T47D (cell line): ENCODE measurements around the gene NLGN3.
"Not testable (repeated sequence)": the region's sequence is repeated elsewhere in the genome, so short reads cannot be mapped to it uniquely, and the experiment has no call there.

Experiments
- DNase-seq, 2 experiments: peaks; one replicate each; pipeline versions ENCODE4 v3.0.0 to v3.0.0-alpha.2; 2011 to 2012; ENCODE audit warnings: low read depth in 1 of 2, low spot score in 1 of 2
- JUND ChIP-seq: IDR thresholded peaks from 2 replicates; pipeline ENCODE4 v1.6.1; 2012; ENCODE audit warnings: low read depth
- in situ Hi-C: cut with HindIII; loops from 2 replicates; pipeline ENCODE4 v1.10.0; 2016; ENCODE audit warnings: low sequenced_read_pairs, low pct_unique_long_range_greater_than_20kb

Gene NLGN3

GRCh38 chrX:71167031-71167781 lies 22.6 kb downstream of the NLGN3 start:
- DNase-seq: no peak
- no peak for TF ChIP-seq JUND
- in situ Hi-C loops: no loop called here

- DNase-seq: no peak
- TF ChIP-seq JUND: no peak
- in situ Hi-C loops: no loop called here
These were observed 23.5 kb downstream of the NLGN3 start for GRCh38 chrX:71168134-71168533.

GRCh38 chrX:71169586-71169985 lies 24.9 kb downstream of the NLGN3 start:
- no peak for TF ChIP-seq JUND
- in situ Hi-C loops: no loop called here
- no peak for DNase-seq

GRCh38 chrX:71170660-71171059 lies 26.0 kb downstream of the NLGN3 start:
- no peak for DNase-seq
- in situ Hi-C loops: no loop called here
- TF ChIP-seq JUND: no peak

- in situ Hi-C loops: no loop called here
- no peak for TF ChIP-seq JUND
These were observed 26.6 kb downstream of the NLGN3 start for GRCh38 chrX:71171110-71171801.

GRCh38 chrX:71173440-71173839 lies 28.8 kb downstream of the NLGN3 start:
- no peak for DNase-seq
- in situ Hi-C loops: no loop called here
- no peak for TF ChIP-seq JUND

More at GRCh38 chrX:71171110-71171801, 26.6 kb downstream of the NLGN3 start:
- DNase-seq: no peak

- in situ Hi-C loops: no loop called here
- DNase-seq: no peak
- TF ChIP-seq JUND: no peak
These were observed 30.2 kb downstream of the NLGN3 start for GRCh38 chrX:71174795-71175194.

- in situ Hi-C loops: no loop called here
- no peak for DNase-seq
- TF ChIP-seq JUND: no peak
These were observed 30.9 kb downstream of the NLGN3 start for GRCh38 chrX:71175531-71175930.

GRCh38 chrX:71177327-71177726 lies 32.7 kb downstream of the NLGN3 start:
- TF ChIP-seq JUND: no peak
- in situ Hi-C loops: no loop called here
- peak in 1 of 2 experiments; percentile 9 for DNase-seq

- in situ Hi-C loops: no loop called here
- DNase-seq: peak; percentile 4 to 65
These were observed 34.3 kb downstream of the NLGN3 start for GRCh38 chrX:71178908-71179307.

GRCh38 chrX:71180579-71181265 lies 36.1 kb downstream of the NLGN3 start:
- in situ Hi-C loops, DNase-seq: not testable (repeated sequence)

More at GRCh38 chrX:71178908-71179307, 34.3 kb downstream of the NLGN3 start:
- TF ChIP-seq JUND: no peak

- no peak for DNase-seq
- in situ Hi-C loops: no loop called here
These were observed 36.9 kb downstream of the NLGN3 start for GRCh38 chrX:71181558-71181909.

More at GRCh38 chrX:71181558-71181909, 36.9 kb downstream of the NLGN3 start:
- no peak for TF ChIP-seq JUND
